Measurements from ENCODE around the gene CPN2. TPM values are rescaled to one million over a fixed set of nuclear protein-coding genes. Genes with fewer than 3 reads are reported as not detected.

CPN2 gene
- total RNA-seq, 2 donors from 2014 or later = not detected

- no peak for DNase-seq (ENCODE audit: low spot score)
- Histone ChIP-seq H3K4me3 (no peak overlapping the region), H3K27ac (no peak overlapping the region), H3K36me3 (no peaks in the 10 kb centered on the region), H3K9me3 (no peaks in the 10 kb centered on the region), H3K4me1 (no peaks in the 10 kb centered on the region), H3K27me3 (no peaks in the 10 kb centered on the region)
- TF ChIP-seq CTCF (IDR thresholded peaks at IDR 0.05) = no peak
These were observed 36.8 kb upstream of the CPN2 start for GRCh38 chr3:194387926-194388418.

- H3K27ac ChIP-seq = no peak overlapping the region
- no peaks in the 10 kb centered on the region for H3K27me3 ChIP-seq
- no peaks in the 10 kb centered on the region for H3K36me3 ChIP-seq
- H3K9me3 ChIP-seq = no peaks in the 10 kb centered on the region
- H3K4me1 ChIP-seq = no peaks in the 10 kb centered on the region
- peak; percentile 32 for DNase-seq (ENCODE audit: low spot score)
- H3K4me3 ChIP-seq = no peak overlapping the region
- no peak for TF ChIP-seq CTCF (IDR thresholded peaks at IDR 0.05)
These were observed 36.1 kb upstream of the CPN2 start for GRCh38 chr3:194387276-194387675.

GRCh38 chr3:194386648-194387047, 35.5 kb upstream of the CPN2 start:
- no peak for DNase-seq (ENCODE audit: low spot score)
- H3K4me1 ChIP-seq = no peaks in the 10 kb centered on the region
- H3K36me3 ChIP-seq = no peaks in the 10 kb centered on the region
- no peaks in the 10 kb centered on the region for H3K27me3 ChIP-seq
- no peak overlapping the region for H3K27ac ChIP-seq
- TF ChIP-seq CTCF (IDR thresholded peaks at IDR 0.05) = no peak
- H3K4me3 ChIP-seq = no peak overlapping the region
- no peaks in the 10 kb centered on the region for H3K9me3 ChIP-seq

- Histone ChIP-seq H3K4me1 (no peaks in the 10 kb centered on the region), H3K9me3 (no peaks in the 10 kb centered on the region), H3K27ac (no peak overlapping the region), H3K4me3 (no peak overlapping the region), H3K27me3 (no peaks in the 10 kb centered on the region), H3K36me3 (no peaks in the 10 kb centered on the region)
- DNase-seq (ENCODE audit: low spot score) = no peak
- no peak for TF ChIP-seq CTCF (IDR thresholded peaks at IDR 0.05)
These were observed 34.9 kb upstream of the CPN2 start for GRCh38 chr3:194386066-194386465.

GRCh38 chr3:194384569-194385001, 33.5 kb upstream of the CPN2 start:
- DNase-seq (ENCODE audit: low spot score) = no peak
- Histone ChIP-seq H3K4me1 (no peaks in the 10 kb centered on the region), H3K9me3 (no peaks in the 10 kb centered on the region), H3K27me3 (no peaks in the 10 kb centered on the region), H3K36me3 (no peaks in the 10 kb centered on the region), H3K4me3 (no peak overlapping the region), H3K27ac (no peak overlapping the region)
- no peak for TF ChIP-seq CTCF (IDR thresholded peaks at IDR 0.05)

- no peak for TF ChIP-seq CTCF (IDR thresholded peaks at IDR 0.05)
- no peaks in the 10 kb centered on the region for H3K36me3 ChIP-seq
- H3K27me3 ChIP-seq = no peaks in the 10 kb centered on the region
- DNase-seq (ENCODE audit: low spot score) = no peak
- H3K27ac ChIP-seq = no peak overlapping the region
- H3K9me3 ChIP-seq = no peaks in the 10 kb centered on the region
- H3K4me3 ChIP-seq = no peak overlapping the region
- no peaks in the 10 kb centered on the region for H3K4me1 ChIP-seq
These were observed 33.0 kb upstream of the CPN2 start for GRCh38 chr3:194384156-194384555.

Measured in right atrium auricular region (tissue), 2 donors.